Activated naive CD4-positive, alpha-beta T cell treated with anti-CD3 and anti-CD28 coated beads, Interleukin-2, amount 50 U/mL, for 72 hours (primary cell): ENCODE measurements around the gene EIF3L. TPM values are rescaled to one million over a fixed set of nuclear protein-coding genes. Genes with fewer than 3 reads are reported as not detected.

ENCODE experiments used
- ATAC-seq, 2 donors: fragments of 150-1000 bp; cut with Tn5 transposase; 2 replicates each; pipeline ENCODE4 v1.10.0; 2021; ENCODE audit warnings: mild to moderate bottlenecking in 2 of 2, moderate library complexity in 2 of 2
- DNase-seq, 2 donors: peaks; one replicate each; pipeline ENCODE4 v3.0.0; 2021 to 2022; ENCODE audit warnings: low spot score in 2 of 2
- H3K27ac Mint-ChIP-seq, 2 donors: one replicate each; pipeline ENCODE4 v1.8.0; 2022; ENCODE audit warnings: mild to moderate bottlenecking in 2 of 2, mixed read lengths in 2 of 2
- H3K36me3 Mint-ChIP-seq, 2 donors: one replicate each; pipeline ENCODE4 v1.8.0; 2022; ENCODE audit warnings: mixed read lengths in 2 of 2
- H3K9me3 Mint-ChIP-seq, 2 donors: one replicate each; pipeline ENCODE4 v1.8.0; 2022; ENCODE audit warnings: mixed read lengths in 2 of 2
- total RNA-seq, 2 donors: library from RNA; stranded (reverse); gene quantifications; one replicate each; pipeline ENCODE4 v1.2.3, GENCODE V29; 2022

The EIF3L gene
- total RNA-seq, 2 donors from 2014 or later, result 699 to 1,046 TPM

DNA sequence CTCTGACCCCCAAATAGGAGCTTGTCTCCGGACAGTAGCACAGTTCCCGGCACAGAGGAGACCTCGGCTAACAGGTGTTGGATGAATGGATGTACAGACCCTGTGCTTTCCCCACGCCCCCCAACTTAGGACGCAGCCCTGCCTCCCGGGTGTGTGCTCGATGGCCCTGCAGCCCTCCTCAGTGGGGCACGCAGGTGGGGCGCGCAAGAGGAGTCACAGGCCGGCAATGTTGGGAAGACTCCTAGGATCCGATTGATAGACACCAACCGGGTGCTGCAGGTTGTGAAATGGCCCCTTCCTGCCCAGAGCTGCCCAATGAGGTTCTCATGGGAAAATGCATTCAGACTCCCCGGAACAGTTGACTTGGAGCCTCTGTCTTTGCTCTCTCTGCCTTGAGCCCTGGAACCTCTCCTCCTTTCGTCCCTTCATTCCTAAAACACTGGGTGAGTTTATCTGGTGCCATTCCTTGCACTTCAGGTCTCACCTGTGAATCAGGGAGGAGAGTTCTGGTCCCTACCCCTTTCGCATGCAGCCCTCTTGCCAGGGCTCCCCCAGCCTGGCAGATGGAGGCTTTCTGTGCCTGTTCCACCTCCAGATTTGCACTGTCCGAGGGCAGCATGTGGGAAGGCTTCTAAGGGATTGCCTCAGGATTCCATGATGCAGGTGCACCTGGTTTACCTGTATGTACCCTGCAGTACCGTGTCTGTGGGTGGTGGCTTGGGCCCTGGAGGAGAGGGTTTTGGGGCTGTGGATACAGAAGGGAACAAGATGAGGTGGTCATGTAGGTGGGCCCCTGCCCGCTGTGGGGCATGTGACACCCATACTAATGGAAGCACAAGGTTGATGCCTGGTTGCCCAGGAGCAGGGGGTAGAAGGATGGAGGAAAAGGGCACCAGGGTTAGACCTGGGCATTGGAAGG lies 58.1 kb downstream of the EIF3L start:
- Mint-ChIP-seq H3K9me3 (no peaks in the 10 kb centered on the region), H3K27ac (peak overlapping the region; percentile 41 to 46)
- no peak for DNase-seq

DNA sequence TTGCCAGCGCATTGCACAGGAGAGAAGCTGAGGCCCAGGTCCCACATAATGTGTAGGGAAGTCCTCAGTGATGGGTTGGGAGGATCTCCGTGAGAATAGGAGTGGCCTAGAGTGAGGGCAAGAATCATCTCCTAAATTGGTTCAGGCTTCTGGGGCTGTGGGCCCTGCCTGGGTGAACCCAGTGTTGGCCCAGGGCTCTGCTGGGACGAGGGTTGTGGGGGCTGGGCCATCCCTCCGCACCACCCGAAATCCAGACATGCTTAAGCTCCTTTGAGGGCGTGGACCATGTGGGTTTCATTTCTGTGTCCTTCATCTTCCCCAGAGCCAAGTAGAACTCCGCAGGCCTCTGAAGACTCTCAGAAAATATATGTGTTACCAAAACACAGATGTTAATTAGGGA lies 60.5 kb downstream of the EIF3L start:
- ATAC-seq (no peak), DNase-seq (no peak)
- Mint-ChIP-seq H3K27ac (no peak overlapping the region), H3K9me3 (no peaks in the 10 kb centered on the region), H3K36me3 (no peaks in the 10 kb centered on the region)

More for the DNA sequence above, 58.1 kb downstream of the EIF3L start:
- ATAC-seq, result no peak
- no peaks in the 10 kb centered on the region for H3K36me3 Mint-ChIP-seq

DNA sequence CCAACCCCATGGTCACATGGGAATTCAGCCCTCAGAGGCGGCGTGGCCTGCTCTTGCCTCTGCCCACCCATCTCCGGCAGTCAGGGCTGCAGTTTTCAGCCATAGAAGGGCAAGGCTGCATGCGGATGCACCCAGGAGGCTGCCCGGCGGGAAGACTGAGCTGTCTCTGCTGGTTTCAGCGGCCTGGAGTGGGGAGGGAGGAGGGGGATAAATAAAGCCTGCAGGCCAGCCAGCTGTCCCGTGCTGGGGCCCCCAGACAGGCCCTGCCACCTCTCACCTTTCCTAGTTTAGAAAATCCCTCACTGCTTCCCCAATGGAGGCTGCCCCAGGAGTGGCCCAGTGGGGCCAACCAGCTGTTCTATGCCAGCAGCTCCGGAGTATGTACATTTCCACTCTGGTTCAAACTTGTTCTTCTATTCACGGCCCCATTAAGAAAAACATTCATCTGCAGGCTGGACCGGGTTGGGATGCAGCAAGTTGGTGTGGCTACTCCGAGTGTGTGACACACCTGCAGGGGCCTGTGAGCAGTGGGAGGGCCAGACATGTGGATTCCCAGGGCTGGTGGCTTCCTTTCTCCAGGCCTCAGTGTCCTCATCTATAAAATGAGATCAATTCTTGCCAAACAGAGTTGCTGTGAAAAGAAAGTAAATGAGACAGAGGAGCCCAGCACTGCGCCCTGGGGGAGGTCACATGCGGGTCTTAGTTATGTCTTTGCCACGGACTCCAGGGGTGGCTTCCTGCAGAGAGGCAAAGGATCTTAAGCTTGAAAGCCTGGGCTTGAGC lies 61.9 kb downstream of the EIF3L start:
- no peak for ATAC-seq
- Mint-ChIP-seq H3K9me3 (no peaks in the 10 kb centered on the region), H3K27ac (peak overlapping the region in 1 of 2 donors; percentile 65), H3K36me3 (no peaks in the 10 kb centered on the region)
- no peak for DNase-seq

DNA sequence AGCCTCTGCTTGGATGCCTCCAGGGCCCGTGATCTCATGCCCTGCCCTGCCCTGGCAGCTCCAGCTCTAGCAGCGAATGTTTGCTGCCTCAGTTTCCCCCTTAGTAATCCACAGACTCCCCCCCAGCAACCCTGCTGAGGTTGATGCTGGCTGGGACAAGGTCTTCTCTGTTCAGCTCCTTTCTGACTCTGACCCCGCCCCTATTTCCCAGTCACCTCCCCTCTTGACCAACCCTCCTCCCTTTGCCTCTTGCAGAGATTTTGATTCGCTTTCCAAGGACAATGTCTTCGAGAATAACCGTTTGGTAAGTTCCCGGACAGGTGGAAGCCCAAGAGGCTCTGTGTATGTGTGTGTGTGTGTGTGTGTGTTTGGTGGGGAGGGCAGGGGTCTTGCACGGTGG lies 62.5 kb downstream of the EIF3L start:
- Mint-ChIP-seq H3K9me3 (no peaks in the 10 kb centered on the region), H3K27ac (peak overlapping the region in 1 of 2 donors; percentile 65), H3K36me3 (no peaks in the 10 kb centered on the region)
- ATAC-seq (peak in 1 of 2 donors; percentile 7), DNase-seq (no peak)

DNA sequence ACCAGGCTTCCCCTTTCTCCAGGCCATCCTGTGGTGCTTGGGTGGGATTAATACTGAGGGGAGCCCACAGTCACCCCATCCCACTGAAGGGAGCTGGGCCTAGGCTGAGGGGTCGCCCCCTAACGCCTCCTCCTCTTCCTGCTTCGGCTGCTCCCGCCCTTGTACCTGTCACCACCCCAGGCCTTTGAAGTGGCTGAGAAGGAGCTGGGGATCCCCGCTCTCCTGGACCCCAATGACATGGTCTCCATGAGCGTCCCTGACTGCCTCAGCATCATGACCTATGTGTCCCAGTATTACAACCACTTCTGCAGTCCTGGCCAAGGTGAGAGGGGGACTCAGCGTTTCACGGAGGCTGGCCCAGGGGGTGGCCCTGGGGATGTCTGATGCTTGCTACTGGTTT lies 63.0 kb downstream of the EIF3L start:
- no peaks in the 10 kb centered on the region for H3K36me3 Mint-ChIP-seq
- DNase-seq (no peak), ATAC-seq (peak in 1 of 2 donors; percentile 89)
- H3K9me3 Mint-ChIP-seq, result no peaks in the 10 kb centered on the region
- peak overlapping the region; percentile 36 to 65 for H3K27ac Mint-ChIP-seq

DNA sequence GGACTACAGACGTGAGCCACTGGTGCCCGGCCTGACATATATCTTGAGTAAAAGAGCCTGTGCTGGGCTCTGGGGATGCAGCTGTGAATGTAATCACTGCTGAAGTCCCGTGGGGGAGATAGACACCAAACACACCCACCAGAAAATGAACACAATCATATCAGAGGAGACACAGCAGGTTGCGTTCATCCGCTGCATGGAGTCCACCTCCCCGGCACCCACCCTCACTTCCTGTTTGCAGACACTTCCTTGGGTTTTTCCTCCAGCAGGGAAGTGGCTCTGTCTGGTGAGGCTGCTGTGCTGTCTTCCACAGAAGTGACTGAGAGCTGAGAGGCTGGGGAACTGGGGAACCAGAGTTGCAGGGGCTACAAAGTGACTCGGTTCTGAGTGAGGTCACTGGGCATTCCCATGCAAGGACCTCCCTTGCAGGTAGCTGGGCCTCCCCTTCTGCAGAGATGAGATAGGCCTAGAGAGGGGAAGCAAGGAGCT lies 64.1 kb downstream of the EIF3L start:
- no peak for DNase-seq
- no peak for ATAC-seq
- no peaks in the 10 kb centered on the region for H3K9me3 Mint-ChIP-seq
- H3K27ac Mint-ChIP-seq, result peak overlapping the region; percentile 26 to 36
- H3K36me3 Mint-ChIP-seq, result no peaks in the 10 kb centered on the region

DNA sequence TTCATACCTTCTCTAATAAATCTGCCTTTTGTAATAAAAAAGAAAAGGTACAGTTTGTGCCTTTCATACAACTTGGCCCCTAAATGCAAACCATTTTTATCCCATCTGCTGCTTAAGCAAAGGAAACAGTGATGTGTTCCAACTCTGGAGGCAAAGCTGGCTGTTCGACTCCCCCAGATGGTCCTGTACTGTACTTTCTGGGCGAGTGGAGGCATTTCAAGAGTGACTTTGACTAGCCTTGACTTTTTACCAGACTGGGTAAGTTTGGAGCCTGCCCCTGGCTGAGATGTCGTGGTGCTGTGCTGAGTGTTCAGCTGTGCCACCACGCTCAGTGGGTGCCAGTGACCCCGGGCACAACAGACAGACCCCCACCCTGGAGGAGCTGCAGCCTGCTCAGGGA lies 67.1 kb downstream of the EIF3L start:
- ATAC-seq (no peak), DNase-seq (no peak)
- no peaks in the 10 kb centered on the region for H3K36me3 Mint-ChIP-seq
- H3K27ac Mint-ChIP-seq, result no peak overlapping the region
- no peaks in the 10 kb centered on the region for H3K9me3 Mint-ChIP-seq

DNA sequence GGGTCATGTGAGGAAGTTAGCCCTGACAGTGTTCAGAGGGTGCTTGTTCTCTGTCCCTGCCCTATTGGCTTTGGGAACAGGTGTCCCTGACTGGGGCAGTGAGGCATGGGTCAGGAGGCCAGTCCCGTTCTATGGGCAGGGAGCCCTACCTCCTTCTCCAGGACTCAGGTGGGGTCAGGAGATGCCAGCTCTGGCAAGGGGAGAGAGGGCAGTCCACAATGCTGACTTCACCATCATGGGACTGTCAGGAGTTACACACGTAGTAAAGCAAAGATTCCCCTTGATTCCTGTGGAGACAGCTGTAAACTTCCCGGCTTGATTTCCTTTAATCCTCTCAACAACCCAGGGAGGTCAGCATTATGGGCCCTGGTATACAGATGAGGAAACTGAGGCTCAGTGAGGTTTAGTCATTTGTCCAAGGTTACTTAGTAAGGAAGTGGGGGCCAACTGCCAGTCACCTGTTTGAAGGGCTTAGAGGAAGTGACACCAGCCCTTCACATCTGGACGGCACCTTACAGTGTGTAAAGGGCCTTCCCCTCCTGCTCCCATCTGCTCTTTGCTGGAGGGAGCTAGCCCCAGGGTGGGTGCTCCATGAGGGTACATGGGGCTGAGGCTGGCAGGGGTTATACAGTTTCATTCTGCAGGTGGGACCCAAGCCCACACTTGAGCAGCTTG lies 68.8 kb downstream of the EIF3L start:
- H3K27ac Mint-ChIP-seq, result peak overlapping the region; percentile 75 to 80
- peak in 1 of 2 donors; percentile 36 for ATAC-seq

DNA sequence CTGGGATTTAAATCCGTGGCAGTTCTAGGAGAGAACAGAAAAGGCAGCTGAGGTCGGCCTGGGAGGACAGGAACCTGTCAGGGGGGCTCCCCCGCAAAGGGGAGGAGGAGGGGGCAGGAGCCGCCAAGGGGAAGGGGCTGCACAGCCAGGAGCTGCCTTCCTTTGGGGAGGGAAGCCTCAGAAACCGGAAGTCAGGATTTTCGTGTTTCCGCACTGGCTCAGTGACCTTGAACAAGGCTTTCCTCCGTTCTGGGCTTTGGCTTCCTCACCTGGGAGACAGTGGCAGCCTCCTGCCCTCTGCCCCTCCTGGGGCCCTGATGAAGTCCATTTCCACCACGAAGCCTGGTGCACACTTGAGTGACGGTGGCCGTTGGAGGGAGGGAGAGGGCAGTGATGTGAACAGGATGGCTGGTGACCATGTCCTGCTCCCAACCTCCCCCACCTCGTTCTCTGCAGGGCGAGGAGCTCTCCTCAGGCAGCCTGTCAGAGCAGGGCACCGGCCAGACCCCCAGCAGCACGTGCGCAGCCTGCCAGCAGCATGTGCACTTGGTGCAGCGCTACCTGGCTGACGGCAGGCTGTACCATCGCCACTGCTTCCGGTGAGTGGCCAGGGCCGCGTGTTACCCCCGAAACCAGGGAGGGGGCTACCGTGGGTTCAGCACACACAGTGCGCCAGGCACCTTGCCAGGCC lies 69.5 kb downstream of the EIF3L start:
- peak overlapping the region; percentile 80 to 90 for H3K27ac Mint-ChIP-seq
- no peak for ATAC-seq
- no peaks in the 10 kb centered on the region for H3K9me3 Mint-ChIP-seq
- no peaks in the 10 kb centered on the region for H3K36me3 Mint-ChIP-seq
- DNase-seq, result no peak

More for the DNA sequence above, 68.8 kb downstream of the EIF3L start:
- no peak for DNase-seq
- Mint-ChIP-seq H3K9me3 (no peaks in the 10 kb centered on the region), H3K36me3 (no peaks in the 10 kb centered on the region)

DNA sequence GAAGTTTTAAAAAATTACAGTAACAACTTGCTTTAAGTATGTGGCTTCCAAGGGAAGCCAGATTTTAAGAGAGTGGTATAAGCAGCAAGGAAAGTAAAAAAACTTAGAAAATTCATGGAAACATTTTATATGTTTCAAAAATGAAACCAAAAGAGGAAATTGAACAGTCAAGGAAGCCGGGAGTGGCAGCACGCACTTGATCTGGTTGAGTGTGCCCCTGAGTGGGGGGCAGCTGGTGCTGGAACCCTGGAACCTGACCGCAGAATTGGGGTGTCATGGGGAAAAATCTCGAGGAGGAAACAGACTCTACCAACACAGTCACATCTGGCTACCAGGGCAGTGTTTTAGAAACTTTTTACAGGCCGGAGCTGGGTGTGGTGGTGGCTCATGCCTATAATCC lies 70.9 kb downstream of the EIF3L start:
- H3K9me3 Mint-ChIP-seq, result no peaks in the 10 kb centered on the region
- no peaks in the 10 kb centered on the region for H3K36me3 Mint-ChIP-seq
- H3K27ac Mint-ChIP-seq, result peak overlapping the region; percentile 90 to 95
- DNase-seq (no peak), ATAC-seq (no peak)

DNA sequence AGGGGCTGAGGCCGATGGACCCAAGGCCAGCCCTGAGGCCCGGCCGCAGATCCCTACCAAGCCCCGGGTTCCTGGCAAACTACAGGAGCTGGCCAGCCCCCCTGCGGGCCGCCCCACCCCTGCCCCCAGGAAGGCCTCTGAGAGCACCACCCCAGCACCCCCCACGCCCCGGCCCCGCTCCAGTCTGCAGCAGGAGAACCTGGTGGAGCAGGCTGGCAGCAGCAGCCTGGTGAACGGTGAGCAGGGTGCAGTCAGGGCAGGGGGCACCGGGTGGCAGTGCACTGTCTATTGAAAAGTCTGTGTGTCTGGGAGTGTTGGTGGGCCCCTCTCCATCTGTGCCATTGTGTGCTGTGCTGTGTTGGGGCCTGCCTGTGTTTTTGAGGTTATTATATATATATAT lies 73.0 kb downstream of the EIF3L start:
- ATAC-seq, result no peak
- no peak overlapping the region for H3K27ac Mint-ChIP-seq
- DNase-seq, result no peak
- no peaks in the 10 kb centered on the region for H3K36me3 Mint-ChIP-seq
- no peaks in the 10 kb centered on the region for H3K9me3 Mint-ChIP-seq

DNA sequence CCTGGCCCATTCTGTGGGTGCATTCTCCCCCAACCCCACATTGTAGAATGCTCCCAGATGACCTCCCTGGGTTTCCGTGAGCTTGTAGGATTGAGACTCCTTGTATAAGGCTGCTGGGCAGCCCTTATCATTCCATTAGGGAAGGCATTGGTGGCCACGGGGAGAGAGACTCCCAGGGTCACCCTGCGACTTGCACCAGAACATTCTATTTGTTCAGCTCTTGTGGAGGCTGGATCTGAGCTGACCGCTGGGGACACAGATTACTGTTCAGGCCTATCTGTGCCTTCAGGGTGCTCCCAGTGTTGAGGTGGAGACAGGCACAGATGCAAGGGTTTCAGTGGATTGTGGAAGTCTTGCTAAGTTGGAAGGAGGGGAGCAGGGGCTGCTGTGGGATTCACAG lies 74.7 kb downstream of the EIF3L start:
- H3K27ac Mint-ChIP-seq, result peak overlapping the region; percentile 27 to 44
- ATAC-seq, result no peak
- DNase-seq, result no peak
- no peaks in the 10 kb centered on the region for H3K36me3 Mint-ChIP-seq
- no peaks in the 10 kb centered on the region for H3K9me3 Mint-ChIP-seq

DNA sequence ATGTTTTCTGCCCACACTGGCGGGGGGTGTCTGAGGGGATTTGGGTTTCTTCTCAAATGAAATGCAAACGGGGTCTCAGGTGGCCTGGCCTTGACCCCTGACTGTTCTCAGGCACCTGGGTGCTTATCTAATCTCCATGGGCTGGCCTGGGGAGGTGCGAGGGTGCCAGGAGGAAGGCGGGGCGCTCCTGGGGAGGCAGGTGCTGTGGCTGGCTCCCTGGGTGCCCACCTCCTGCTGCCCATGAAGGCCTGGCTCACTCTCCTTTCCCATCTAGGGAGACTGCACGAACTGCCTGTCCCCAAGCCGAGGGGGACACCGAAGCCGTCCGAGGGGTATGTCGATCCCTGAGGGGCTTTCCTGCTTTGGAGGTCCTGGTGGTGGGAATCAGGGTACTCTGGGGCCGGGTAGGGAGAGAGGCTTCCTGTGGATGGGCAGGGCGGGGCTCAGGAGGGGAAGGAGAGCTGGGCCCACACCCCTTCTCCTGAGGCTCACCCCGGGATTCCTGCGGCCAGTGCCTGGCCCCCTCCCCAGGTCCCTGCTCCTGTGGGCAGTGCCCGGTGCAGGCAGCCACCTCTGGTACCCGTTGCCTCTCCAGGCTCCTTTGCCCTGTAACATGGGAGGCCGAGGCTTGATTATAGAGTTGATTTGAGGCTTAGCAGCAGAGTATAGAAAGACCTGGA lies 75.3 kb downstream of the EIF3L start:
- DNase-seq (no peak), ATAC-seq (no peak)
- Mint-ChIP-seq H3K27ac (peak overlapping the region in 1 of 2 donors; percentile 27), H3K9me3 (no peaks in the 10 kb centered on the region), H3K36me3 (no peaks in the 10 kb centered on the region)

DNA sequence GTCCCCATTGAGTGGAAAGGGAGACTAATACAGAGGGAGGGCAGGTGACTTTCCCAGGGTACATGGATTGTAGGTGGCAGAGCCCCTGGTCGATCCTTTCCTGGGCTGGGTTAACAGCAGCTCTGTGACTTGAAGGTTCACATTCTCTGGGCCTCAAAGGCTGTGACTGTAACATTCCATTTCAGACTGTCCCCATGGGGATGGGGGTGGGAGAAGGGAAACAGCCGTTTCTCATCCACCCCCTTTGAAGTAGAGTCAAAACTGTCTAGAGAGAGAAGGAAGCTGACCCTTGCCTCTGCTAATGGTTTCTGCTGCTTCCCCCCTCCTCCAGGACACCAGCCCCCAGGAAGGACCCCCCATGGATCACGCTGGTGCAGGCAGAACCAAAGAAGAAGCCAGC lies 76.1 kb downstream of the EIF3L start:
- Mint-ChIP-seq H3K9me3 (no peaks in the 10 kb centered on the region), H3K27ac (no peak overlapping the region)
- no peak for ATAC-seq

DNA sequence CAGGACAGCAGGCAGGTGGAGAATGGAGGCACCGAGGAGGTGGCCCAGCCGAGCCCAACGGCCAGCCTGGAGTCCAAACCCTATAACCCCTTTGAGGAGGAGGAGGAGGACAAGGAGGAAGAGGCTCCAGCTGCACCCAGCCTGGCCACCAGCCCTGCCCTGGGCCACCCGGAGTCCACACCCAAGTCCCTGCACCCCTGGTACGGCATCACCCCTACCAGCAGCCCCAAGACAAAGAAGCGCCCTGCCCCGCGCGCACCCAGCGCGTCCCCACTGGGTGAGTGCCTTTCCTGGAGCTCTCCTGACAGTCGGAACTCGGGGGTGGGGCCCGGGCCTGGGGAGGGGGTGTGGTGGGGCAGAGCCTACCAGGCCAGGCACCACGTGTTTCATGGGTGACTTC lies 76.5 kb downstream of the EIF3L start:
- Mint-ChIP-seq H3K36me3 (no peaks in the 10 kb centered on the region), H3K27ac (no peak overlapping the region), H3K9me3 (no peaks in the 10 kb centered on the region)
- DNase-seq (no peak), ATAC-seq (no peak)

More for the DNA sequence above, 76.1 kb downstream of the EIF3L start:
- DNase-seq, result no peak
- H3K36me3 Mint-ChIP-seq, result no peaks in the 10 kb centered on the region

DNA sequence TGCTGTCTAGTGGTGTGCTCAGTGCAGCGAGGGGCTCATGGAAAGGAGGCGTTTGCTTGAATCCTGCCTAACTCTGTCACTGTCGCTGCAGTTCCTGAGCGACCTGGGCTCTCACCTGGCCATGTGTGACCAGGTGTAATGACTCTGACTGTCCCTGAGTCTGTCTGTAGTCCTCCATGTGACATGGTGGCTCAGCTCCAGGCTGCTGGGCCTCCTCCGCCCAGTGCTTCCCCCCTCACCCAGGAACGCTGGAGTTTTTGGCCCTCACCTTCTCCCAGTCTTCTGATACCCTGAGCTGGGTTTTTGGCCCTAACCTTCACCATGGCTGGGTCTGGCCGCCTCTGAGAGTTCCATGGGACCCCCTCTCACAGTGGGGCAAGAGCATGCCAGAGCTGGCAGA lies 77.1 kb downstream of the EIF3L start:
- no peaks in the 10 kb centered on the region for H3K9me3 Mint-ChIP-seq
- ATAC-seq, result no peak
- no peak for DNase-seq
- no peaks in the 10 kb centered on the region for H3K36me3 Mint-ChIP-seq
- H3K27ac Mint-ChIP-seq, result peak overlapping the region in 1 of 2 donors; percentile 40
